Hepatocyte (in vitro differentiated cells): Measurements from ENCODE around the gene MANBA.

Source experiments
- CTCF ChIP-seq: fragments of 200-600 bp; sonication (generic); IDR thresholded peaks from 2 replicates; pipeline ENCODE4 v1.5.1; 2016; ENCODE audit warnings: antibody characterized with exemption, mild to moderate bottlenecking; ENCODE audit not compliant: poor library complexity
- EZH2 ChIP-seq: fragments of 200-600 bp; sonication (generic); IDR thresholded peaks from 2 replicates; pipeline ENCODE4 v1.6.1; 2016; ENCODE audit warnings: antibody characterized with exemption, mild to moderate bottlenecking, borderline replicate concordance
- EZH2phosphoT487 ChIP-seq: fragments of 200-600 bp; sonication (generic); IDR thresholded peaks from one replicate; pipeline ENCODE4 v1.6.1; 2018; ENCODE audit warnings: antibody characterized with exemption, mild to moderate bottlenecking, low read depth, moderate library complexity; ENCODE audit not compliant: unreplicated experiment, severe bottlenecking

DNA sequence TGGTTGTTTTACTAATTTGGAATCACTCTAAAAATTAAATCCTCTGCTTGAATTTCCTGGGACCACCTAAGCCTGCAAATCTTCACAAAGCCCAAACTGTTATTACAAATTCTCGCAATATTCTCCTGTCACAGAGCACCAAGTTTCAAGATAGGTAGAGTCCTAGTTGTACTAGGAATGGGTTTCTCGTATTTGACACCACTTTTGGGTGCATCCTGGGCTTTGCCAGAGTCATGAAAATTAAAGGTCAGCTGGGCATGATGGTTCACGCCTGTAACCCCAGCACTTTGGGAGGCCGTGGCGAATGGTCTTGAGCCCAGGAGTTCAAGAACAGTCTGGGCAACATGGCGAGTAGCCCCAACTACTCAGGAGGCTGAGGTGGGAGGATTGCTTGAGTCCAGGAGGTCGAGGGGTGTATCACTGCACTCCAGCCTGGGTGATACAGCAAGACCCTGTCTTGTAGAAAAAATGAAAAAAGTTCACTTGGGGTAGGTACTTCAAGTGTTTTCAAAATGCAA lies 30.6 kb upstream of the MANBA start:
- TF ChIP-seq EZH2phosphoT487 (no peak), CTCF (no peak), EZH2 (no peak)
